NCI-H2081 treated with DMSO at 0.1 percent for 48 hours (cell line): Measurements from ENCODE around the gene TSPAN16.
"Not testable (repeated sequence)": the region's sequence is repeated elsewhere in the genome, so short reads cannot be mapped to it uniquely, and the experiment has no call there.

ENCODE experiments used
- DNase-seq: peaks from one replicate; lab custom pipeline; 2025; lab: John Stamatoyannopoulos, UW

Gene TSPAN16

GRCh38 chr19:11320278-11320995 is 24.5 kb downstream of the TSPAN16 start:
- not testable (repeated sequence) for DNase-seq

DNA sequence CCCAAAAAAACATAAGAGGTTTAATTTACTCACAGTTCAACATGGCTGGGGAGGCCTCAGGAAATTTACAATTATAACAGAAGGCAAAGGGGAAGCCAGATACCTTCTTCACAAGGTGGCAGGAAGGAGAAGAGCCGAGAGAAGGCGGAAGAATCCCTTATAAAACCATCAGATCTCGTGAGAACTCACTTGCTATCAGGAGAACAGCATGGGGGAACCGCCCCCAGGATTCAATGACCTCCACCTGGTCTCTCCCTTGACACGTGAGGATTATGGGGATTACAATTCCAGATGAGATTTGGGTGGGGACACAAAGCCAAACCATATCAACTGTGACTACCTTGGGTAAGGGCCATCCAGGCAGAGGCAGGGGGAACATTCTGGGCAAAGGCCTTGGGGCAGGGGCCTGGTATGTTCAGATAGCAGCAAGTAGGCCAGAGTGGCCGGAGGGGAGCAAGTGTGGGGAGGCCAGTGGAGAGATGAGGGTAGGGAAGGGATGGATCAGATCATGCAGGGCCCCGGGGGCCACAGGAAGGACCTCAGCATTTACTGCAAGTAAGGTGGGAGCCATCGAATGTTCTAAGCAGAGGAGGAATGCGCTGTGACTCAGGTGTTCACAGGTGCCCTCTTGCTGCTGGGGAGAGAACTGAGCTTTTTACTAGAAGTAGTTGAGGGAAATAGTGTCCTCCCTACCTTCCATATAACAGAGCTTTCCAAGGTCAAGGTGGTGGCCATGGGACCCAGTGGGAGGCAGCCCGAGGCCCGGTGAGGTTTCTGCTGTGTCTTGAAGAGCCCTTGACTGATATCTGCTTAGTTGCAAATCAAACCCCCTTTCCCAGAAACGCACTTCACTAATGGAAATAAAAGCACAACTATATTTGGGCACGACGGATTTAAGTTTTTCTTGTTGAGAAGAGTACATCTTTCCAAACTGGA is 25.5 kb downstream of the TSPAN16 start:
- DNase-seq, result no peak

GRCh38 chr19:11322269-11323024 is 26.5 kb downstream of the TSPAN16 start:
- no peak for DNase-seq

- DNase-seq, result no peak
Observed at GRCh38 chr19:11323601-11324078, 27.7 kb downstream of the TSPAN16 start.

- no peak for DNase-seq
Observed at GRCh38 chr19:11324079-11324661, 28.2 kb downstream of the TSPAN16 start.

GRCh38 chr19:11324748-11325389 is 28.9 kb downstream of the TSPAN16 start:
- DNase-seq, result no peak

DNA sequence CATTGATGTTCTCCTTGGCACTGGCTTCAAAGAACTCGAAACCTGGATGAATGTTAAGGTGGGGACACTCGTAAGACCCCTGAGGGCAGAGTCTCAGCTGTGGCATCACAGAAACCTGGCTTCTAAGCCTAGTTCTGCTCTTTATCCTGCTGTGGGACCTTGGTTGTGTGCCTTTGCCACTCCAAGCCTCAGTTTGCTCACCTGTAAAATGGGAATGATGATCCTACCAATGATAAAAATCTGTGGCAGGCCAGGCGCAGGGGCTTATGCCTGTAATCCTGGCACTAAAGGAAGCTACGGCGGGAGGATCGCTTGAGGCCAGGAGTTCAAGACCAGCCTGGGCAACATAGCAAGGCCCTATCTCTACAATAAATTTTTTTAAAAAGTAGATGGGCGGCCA is 29.6 kb downstream of the TSPAN16 start:
- DNase-seq, result no peak

DNA sequence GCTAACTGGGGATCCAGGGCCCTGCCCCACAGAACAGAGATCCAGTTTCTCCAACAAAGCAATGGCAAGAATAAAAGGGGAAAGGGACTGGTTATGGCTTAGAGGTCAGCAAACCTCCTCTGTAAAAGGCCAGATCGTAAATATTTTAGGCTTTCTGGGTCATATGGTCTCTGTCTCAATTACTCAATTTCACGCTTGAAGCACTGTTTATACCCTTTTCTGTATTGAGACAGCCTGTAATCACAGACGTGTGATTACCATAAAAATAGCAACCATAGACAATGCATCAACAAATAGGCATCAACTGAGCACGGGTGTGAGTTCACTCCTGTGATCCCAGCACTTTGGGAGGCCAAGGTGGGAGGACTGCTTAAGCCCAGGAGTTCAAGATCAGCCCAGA is 34.2 kb downstream of the TSPAN16 start:
- no peak for DNase-seq

- no peak for DNase-seq
Observed at GRCh38 chr19:11331502-11331901, 35.5 kb downstream of the TSPAN16 start.

DNA sequence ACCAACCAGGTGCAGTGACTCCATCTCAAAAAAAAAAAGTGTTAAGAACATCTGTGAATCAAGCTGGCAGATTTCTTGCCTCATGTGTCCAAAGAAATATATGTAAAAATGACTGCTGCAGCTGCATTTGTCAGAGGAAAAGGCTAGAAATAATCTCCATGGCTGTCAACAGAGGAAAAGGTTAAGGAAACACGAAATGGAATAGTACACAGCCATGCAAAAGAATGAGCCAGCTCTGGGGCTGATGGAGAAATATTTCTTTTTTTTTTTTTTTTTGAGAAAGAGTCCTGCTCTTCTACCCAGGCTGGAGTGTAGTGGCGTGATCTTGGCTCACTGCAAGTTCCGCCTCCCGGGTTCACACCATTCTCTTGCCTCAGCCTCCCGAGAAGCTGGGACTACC is 36.9 kb downstream of the TSPAN16 start:
- DNase-seq, result no peak

- not testable (repeated sequence) for DNase-seq
Observed at GRCh38 chr19:11333838-11334237, 37.9 kb downstream of the TSPAN16 start.

DNA sequence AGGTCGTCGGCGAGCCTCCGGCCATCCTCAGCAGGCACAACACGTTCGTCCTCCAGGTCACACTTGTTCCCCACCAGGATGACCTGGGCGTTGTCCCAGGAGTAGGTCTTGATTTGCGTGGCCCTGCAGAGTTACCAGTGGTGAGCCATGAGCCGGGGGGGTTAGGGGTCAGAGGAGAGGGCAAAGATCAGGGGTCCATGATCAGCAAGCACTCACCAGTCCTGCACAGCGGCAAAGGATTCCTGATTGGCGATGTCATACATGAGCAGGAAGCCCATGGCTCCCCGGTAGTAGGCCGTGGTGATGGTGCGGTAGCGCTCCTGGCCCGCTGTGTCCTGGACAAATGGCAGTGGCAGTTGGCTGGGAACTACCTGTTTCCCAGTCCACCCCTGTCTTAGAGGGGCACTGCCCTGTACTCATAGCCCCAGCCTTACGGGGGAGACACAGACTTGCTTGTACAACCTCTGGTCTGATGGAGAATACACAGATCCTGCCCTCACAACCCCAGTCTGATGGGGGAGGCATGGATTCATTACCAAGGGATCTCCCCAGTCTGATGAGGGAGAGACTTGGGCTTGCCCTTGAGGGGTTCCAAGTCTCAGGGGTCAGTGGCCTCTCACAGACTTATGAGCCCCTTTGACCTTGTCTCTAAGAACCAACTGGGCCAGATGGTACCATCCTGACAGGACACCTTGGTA is 39.6 kb downstream of the TSPAN16 start:
- no peak for DNase-seq

DNA sequence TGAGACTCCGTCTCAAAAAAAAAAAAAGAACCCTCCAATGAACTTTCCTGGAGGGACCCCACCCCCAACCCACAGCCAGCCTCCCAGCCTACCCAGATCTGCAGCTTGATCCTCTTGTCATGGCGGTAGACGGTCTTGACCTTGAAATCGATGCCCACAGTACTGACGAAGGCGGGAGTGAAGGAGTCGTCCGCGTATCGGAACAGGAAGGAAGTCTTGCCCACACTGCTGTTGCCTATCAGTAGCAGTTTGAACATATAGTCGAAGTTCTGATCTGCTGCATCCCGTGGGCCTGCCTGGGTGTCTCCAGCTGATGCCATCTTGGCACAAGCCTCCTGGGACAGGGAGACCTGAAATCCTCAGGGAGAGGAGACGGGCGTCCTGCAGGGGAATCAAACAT is 41.1 kb downstream of the TSPAN16 start:
- no peak for DNase-seq

GRCh38 chr19:11338121-11338520 is 42.2 kb downstream of the TSPAN16 start:
- DNase-seq, result no peak

- no peak for DNase-seq
Observed at GRCh38 chr19:11338569-11339253, 42.8 kb downstream of the TSPAN16 start.

GRCh38 chr19:11339254-11340098 is 43.5 kb downstream of the TSPAN16 start, which contains the start of gene RAB3D:
TSS of gene RAB3D (minus strand) at chr19:11339657. CDS start at chr19:11337399, 2,258 bp downstream.
- DNase-seq, result peak; percentile 54

DNA sequence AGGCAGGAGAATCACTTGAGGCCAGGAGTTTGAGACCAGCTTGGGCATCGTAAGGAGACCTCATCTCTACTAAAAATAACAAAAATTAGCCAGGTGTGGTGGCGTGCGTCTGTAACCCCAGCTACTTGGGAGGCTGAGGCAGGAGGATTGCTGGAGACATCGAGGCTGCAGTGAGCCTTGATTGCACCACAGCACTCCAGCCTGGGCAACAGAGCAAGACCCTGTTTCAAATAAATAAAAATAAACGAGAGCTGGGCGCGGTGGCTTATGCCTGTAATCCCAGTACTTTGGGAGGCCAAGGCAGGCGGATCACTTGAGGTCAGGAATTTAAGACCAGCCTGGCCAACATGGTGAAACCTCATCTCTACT is 44.1 kb downstream of the TSPAN16 start:
- not testable (repeated sequence) for DNase-seq

DNA sequence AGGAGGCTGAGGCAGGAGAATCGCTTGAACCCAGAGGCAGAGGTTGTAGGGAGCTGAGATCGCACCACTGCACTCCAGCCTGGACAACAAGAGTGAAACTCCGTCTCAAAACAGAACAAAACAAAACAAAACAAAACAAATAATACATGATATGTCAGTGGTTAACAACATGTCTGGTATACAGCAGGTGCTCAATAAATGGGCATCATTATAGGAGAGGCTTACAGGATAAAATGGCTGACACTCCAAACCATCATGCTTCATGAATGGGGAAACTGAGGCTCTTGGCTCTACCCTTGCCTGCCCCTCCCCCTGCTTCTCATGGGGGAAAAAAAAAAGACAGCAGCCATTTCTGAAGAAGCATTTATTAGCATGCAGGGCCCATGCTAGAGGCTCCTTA is 46.5 kb downstream of the TSPAN16 start:
- no peak for DNase-seq

DNA sequence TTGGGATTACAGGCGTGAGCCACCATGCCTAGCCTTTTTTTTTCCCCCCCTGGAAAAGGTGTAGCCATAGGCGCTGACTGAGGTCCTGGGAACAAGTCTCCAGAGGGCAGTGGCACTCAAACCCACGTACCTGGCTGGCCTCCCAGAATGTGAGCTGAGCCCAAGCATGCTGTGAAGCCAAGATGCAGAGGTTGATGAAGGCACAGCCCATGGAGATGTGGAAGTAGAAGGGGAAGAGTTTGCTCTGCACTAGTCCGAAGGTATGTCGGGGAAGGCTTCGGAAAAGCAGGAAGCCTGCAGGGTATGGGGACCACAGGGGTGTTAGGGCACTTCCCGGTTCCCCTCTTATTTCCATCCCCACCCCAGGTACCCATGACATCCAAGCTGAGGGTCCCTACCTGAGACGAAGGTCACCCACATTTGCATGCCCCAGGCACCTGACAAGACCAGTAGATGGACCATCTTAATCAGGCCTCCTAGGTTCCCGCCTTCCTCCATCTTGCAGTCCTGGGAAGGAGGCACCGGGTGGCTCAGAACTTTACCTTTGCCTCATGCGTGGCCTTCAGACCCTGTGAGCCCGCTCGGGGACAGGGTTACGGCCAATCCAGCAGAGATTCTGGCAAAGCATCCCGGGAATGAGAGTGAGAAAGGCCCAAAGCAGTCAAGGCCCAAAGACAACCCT is 49.3 kb downstream of the TSPAN16 start:
- DNase-seq, result no peak
